Prostate gland (tissue), 2 donors: ENCODE data around the gene GNAQ. TPM values are rescaled to one million over a fixed set of nuclear protein-coding genes. Genes with fewer than 3 reads are reported as not detected.

Source experiments
- DNase-seq: peaks from one replicate; pipeline ENCODE4 v3.0.0-alpha.2; 2019; ENCODE audit warnings: low spot score
- H3K27ac ChIP-seq, 2 donors: fragments of 200-600 bp; sonication (generic); 2 replicates each; pipeline ENCODE4 v1.5.1; 2017 to 2019
- H3K27me3 ChIP-seq: fragments of 200-600 bp; sonication (generic); replicated peaks from 2 replicates; pipeline ENCODE4 v1.5.1; 2019; ENCODE audit not compliant: insufficient read depth
- H3K36me3 ChIP-seq, 2 donors: fragments of 200-600 bp; sonication (generic); 1 replicate in 1 of 2; 2 replicates in 1 of 2; pipeline versions ENCODE4 v1.5.1 to v1.8.1; 2017 to 2019
- H3K4me1 ChIP-seq: fragments of 200-600 bp; sonication (generic); replicated peaks from 2 replicates; pipeline ENCODE4 v1.5.1; 2019
- H3K4me3 ChIP-seq, 2 donors: fragments of 200-600 bp; sonication (generic); 2 replicates each; pipeline ENCODE4 v1.5.1; 2017 to 2019
- H3K9me3 ChIP-seq: fragments of 200-600 bp; sonication (generic); 2 replicates; pipeline ENCODE4 v1.5.1; 2017
- CTCF ChIP-seq, 4 experiments: fragments of 200-600 bp in 2 of 4; fragments of 450-650 bp in 2 of 4; sonication (generic) in 2 of 4; IDR thresholded peaks; 1 replicate in 3 of 4; 2 replicates in 1 of 4; pipeline ENCODE4 v1.5.1; 2016 to 2019; ENCODE audit warnings: antibody characterized with exemption in 4 of 4, mild to moderate bottlenecking in 2 of 4, moderate library complexity in 2 of 4
- POLR2A ChIP-seq: fragments of 450-650 bp; IDR thresholded peaks from one replicate; pipeline ENCODE4 v1.6.1; 2016; ENCODE audit warnings: antibody characterized with exemption, mild to moderate bottlenecking
- POLR2AphosphoS5 ChIP-seq: sonication (generic); formaldehyde crosslinking; IDR thresholded peaks from one replicate; pipeline ENCODE4 v1.6.1; 2017; ENCODE audit warnings: antibody characterized with exemption
- WGBS: methylation state at CpG from one replicate; pipeline ENCODE4 v1.1.5; 2018; 5-methylcytosine and 5-hydroxymethylcytosine counted together
- intact Hi-C: fragments of 100-400 bp; cut with DNase I; formaldehyde crosslinking; loops from one replicate; pipeline ENCODE4 v1.14.2; 2022
- total RNA-seq, 2 donors: library from RNA; depleted of rRNA; stranded (reverse); fragments of >200 nt; gene quantifications; one replicate each; pipeline ENCODE4 v1.1.0, GENCODE V29; 2016

Gene GNAQ
- total RNA-seq, 2 donors from 2014 or later, result 35.0 to 43.7 TPM

DNA sequence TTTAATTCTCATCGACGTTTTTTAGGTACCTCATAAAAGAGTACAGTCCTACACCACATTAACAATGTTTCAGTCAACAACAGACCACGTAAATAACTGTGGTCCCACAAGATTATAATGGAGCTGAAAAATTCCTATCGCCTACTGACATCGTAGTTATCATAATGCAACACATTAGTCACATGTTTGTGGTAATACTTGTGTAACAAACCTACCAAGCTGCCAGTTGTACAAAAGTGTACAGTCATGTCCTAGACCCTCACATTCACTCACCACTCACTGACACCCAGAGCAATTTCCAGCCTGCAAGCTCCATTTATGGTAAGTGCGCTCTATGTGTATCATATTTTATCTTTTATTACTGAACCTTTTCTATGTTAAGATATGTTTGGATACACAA lies 16.8 kb downstream of the GNAQ start:
- intact Hi-C loops, result no loop called here
- H3K4me3 ChIP-seq, result no peak overlapping the region
- no peak overlapping the region for H3K27ac ChIP-seq
- H3K4me1 ChIP-seq, result no peaks in the 10 kb centered on the region
- H3K27me3 ChIP-seq, result no peaks in the 10 kb centered on the region
- WGBS, result 88% methylated on average over 6 of the region's 6 CpGs
- no peak for TF ChIP-seq POLR2AphosphoS5
- TF ChIP-seq POLR2A, result no peak
- no peak for TF ChIP-seq CTCF (IDR thresholded peaks at IDR 0.05)
- H3K36me3 ChIP-seq, result no peaks in the 10 kb centered on the region
- no peaks in the 10 kb centered on the region for H3K9me3 ChIP-seq
- no peak for DNase-seq

GRCh38 chr9:78013934-78014333 lies 17.7 kb downstream of the GNAQ start:
- no peaks in the 10 kb centered on the region for H3K36me3 ChIP-seq
- WGBS, result 96% methylated on average over 1 of the region's 1 CpG
- TF ChIP-seq POLR2A, result no peak
- no peak for TF ChIP-seq CTCF (IDR thresholded peaks at IDR 0.05)
- no peak for TF ChIP-seq POLR2AphosphoS5
- no peaks in the 10 kb centered on the region for H3K4me1 ChIP-seq
- no peak for DNase-seq
- H3K4me3 ChIP-seq, result no peak overlapping the region
- no peak overlapping the region for H3K27ac ChIP-seq
- intact Hi-C loops, result no loop called here
- no peaks in the 10 kb centered on the region for H3K27me3 ChIP-seq
- no peaks in the 10 kb centered on the region for H3K9me3 ChIP-seq

DNA sequence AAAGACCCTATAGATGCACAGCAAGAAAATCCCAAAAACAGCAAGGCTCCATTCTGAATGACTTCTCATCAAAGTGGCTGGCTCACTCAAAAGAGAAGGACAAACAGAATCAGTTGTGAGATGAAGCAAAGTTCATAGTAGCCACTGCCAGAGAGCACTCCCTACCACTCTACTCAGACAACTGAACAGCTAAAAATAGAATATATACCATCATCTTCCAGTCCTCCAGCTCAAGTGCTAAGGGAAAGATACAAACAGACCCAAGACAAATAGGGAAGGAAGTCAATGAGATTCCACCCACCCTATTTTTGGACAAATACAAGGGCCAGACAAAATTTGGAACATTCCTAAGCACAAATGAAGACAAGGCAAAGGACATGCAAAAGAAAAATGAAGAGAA lies 20.6 kb downstream of the GNAQ start:
- Histone ChIP-seq H3K27ac (no peak overlapping the region), H3K4me1 (no peaks in the 10 kb centered on the region)

DNA sequence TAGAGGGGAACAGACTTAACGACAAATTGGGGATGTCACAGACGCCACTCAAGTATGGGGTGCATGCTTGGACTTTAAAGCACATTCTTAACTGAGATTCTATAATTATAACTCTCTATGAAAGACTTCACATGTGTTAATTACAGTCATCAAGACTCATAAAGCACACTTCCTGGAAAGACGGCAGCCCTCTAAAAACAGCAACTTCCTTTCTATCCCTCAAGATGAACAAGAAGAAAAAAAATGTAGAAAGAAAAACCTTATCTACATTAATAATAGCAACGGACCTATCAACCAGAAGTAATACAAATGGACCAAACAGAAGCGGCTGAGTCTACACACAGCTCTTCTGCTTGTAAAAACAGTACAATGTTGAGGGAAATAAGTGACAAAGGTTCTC lies 21.2 kb downstream of the GNAQ start:
- intact Hi-C loops, result no loop called here
- 67% methylated on average over 5 of the region's 5 CpGs for WGBS
- no peaks in the 10 kb centered on the region for H3K4me1 ChIP-seq

More for the DNA sequence above, 20.6 kb downstream of the GNAQ start:
- no peaks in the 10 kb centered on the region for H3K27me3 ChIP-seq
- no peak overlapping the region for H3K4me3 ChIP-seq
- intact Hi-C loops, result no loop called here
- H3K9me3 ChIP-seq, result no peaks in the 10 kb centered on the region
- TF ChIP-seq POLR2A (no peak), CTCF (IDR thresholded peaks at IDR 0.05) (no peak), POLR2AphosphoS5 (no peak)
- no peak for DNase-seq
- no peaks in the 10 kb centered on the region for H3K36me3 ChIP-seq

More for the DNA sequence above, 21.2 kb downstream of the GNAQ start:
- Histone ChIP-seq H3K4me3 (no peak overlapping the region), H3K9me3 (no peaks in the 10 kb centered on the region), H3K27me3 (no peaks in the 10 kb centered on the region), H3K36me3 (no peaks in the 10 kb centered on the region), H3K27ac (no peak overlapping the region)
- no peak for DNase-seq
- no peak for TF ChIP-seq POLR2AphosphoS5
- no peak for TF ChIP-seq CTCF (IDR thresholded peaks at IDR 0.05)
- TF ChIP-seq POLR2A, result no peak
